ENCODE measurements around the gene SHISA9.

GRCh38 chr16:13083681-13084080, 182.3 kb downstream of the SHISA9 start:
- TF ChIP-seq, protein P1, sequence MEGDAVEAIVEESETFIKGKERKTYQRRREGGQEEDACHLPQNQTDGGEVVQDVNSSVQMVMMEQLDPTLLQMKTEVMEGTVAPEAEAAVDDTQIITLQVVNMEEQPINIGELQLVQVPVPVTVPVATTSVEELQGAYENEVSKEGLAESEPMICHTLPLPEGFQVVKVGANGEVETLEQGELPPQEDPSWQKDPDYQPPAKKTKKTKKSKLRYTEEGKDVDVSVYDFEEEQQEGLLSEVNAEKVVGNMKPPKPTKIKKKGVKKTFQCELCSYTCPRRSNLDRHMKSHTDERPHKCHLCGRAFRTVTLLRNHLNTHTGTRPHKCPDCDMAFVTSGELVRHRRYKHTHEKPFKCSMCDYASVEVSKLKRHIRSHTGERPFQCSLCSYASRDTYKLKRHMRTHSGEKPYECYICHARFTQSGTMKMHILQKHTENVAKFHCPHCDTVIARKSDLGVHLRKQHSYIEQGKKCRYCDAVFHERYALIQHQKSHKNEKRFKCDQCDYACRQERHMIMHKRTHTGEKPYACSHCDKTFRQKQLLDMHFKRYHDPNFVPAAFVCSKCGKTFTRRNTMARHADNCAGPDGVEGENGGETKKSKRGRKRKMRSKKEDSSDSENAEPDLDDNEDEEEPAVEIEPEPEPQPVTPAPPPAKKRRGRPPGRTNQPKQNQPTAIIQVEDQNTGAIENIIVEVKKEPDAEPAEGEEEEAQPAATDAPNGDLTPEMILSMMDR (conservative IDR thresholded peaks at IDR 0.05; ENCODE audit: low read depth, low read length), result no peak
- TF ChIP-seq EZH2 (IDR thresholded peaks at IDR 0.05; ENCODE audit: low read length, unreplicated experiment), result no peak
- TF ChIP-seq EZH2phosphoT487 (IDR thresholded peaks at IDR 0.05; ENCODE audit: borderline replicate concordance, low read length), result no peak
